MM.1S (cell line): Measurements from ENCODE around the gene ERFL.

ENCODE experiments used
- DNase-seq: peaks from one replicate; pipeline ENCODE4 v3.0.0-alpha.2; 2015
- H2AFZ ChIP-seq: fragments of 300-600 bp; sonication (generic); 2 replicates; pipeline ENCODE4 v1.6.0; 2016; ENCODE audit warnings: antibody characterized with exemption, low read length
- H3F3A ChIP-seq: fragments of 300-600 bp; sonication (generic); 2 replicates; pipeline ENCODE4 v1.6.1; 2016; ENCODE audit warnings: mild to moderate bottlenecking, antibody characterized with exemption, low read length, moderate library complexity, mixed read lengths; ENCODE audit not compliant: insufficient read depth
- H3K27ac ChIP-seq: fragments of 300-600 bp; sonication (generic); 2 replicates; pipeline ENCODE4 v1.5.1; 2016; ENCODE audit warnings: mild to moderate bottlenecking, low read length
- H3K27me3 ChIP-seq: fragments of 300-600 bp; sonication (generic); replicated peaks from 2 replicates; pipeline ENCODE4 v1.6.0; 2016; ENCODE audit warnings: low read length; ENCODE audit not compliant: insufficient read depth
- H3K36me3 ChIP-seq: fragments of 300-600 bp; sonication (generic); replicated peaks from 2 replicates; pipeline ENCODE4 v1.6.1; 2016; ENCODE audit warnings: mild to moderate bottlenecking, low read length, mixed read lengths; ENCODE audit not compliant: insufficient read depth
- H3K4me1 ChIP-seq: fragments of 300-600 bp; sonication (generic); 2 replicates; pipeline ENCODE4 v1.6.1; 2016; ENCODE audit warnings: low read length, mixed read lengths
- H3K4me2 ChIP-seq: fragments of 300-600 bp; sonication (generic); 2 replicates; pipeline ENCODE4 v1.6.0; 2016; ENCODE audit warnings: low read depth, low read length
- H3K4me3 ChIP-seq: fragments of 300-600 bp; sonication (generic); 2 replicates; pipeline ENCODE4 v1.5.1; 2016; ENCODE audit warnings: low read length, mixed read lengths
- H3K79me2 ChIP-seq: fragments of 300-600 bp; sonication (generic); 2 replicates; pipeline ENCODE4 v1.6.1; 2016; ENCODE audit warnings: mixed run types, low read length, mixed read lengths
- H3K9ac ChIP-seq: fragments of 300-600 bp; sonication (generic); 2 replicates; pipeline ENCODE4 v1.6.1; 2016; ENCODE audit warnings: low read length, mixed read lengths
- H3K9me2 ChIP-seq: fragments of 300-600 bp; sonication (generic); replicated peaks from 2 replicates; pipeline ENCODE4 v1.6.1; 2016; ENCODE audit warnings: mild to moderate bottlenecking, low read length, mixed read lengths; ENCODE audit not compliant: insufficient read depth
- H3K9me3 ChIP-seq: fragments of 300-600 bp; sonication (generic); replicated peaks from 2 replicates; pipeline ENCODE4 v1.6.1; 2016; ENCODE audit warnings: mild to moderate bottlenecking, low read length, mixed read lengths; ENCODE audit not compliant: insufficient read depth
- H4K20me1 ChIP-seq: fragments of 300-600 bp; sonication (generic); 2 replicates; pipeline ENCODE4 v1.6.1; 2016; ENCODE audit warnings: mild to moderate bottlenecking, low read length, moderate library complexity, mixed read lengths; ENCODE audit not compliant: insufficient read depth
- CTCF ChIP-seq: fragments of 300-600 bp; sonication (generic); IDR thresholded peaks from 2 replicates; pipeline ENCODE4 v1.5.1; 2016; ENCODE audit warnings: antibody characterized with exemption, low read length, mixed read lengths
- EZH2 ChIP-seq: fragments of 300-600 bp; sonication (generic); optimal IDR thresholded peaks from 2 replicates; pipeline ENCODE3; 2017; ENCODE audit warnings: low read depth, mild to moderate bottlenecking, antibody characterized with exemption, low read length, mixed read lengths
- EZH2phosphoT487 ChIP-seq: fragments of 300-600 bp; sonication (generic); IDR thresholded peaks from 2 replicates; pipeline ENCODE4 v1.6.1; 2018; ENCODE audit warnings: antibody characterized with exemption, low read length

ERFL gene

DNA sequence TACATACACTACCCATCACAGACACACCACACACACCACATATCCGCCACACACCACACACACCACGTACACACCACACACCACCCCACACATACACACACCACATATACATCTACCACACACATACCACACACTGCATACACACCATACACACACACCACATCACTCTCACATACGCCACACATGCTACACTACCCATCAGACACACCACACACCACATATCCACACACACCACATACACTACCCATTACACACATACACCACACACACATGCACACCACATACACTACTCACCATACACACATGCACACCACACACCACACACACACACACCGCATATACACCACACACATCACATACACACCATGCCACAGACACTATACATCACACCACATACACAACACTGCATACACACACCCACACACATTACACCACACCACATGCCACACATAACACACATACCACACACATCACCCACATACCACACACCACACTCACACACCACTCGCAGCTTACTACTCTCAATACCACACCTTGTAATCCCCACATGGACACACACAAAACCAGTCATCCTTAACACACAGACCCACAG is 9.5 kb downstream of the ERFL start:
- no peak overlapping the region for H3K4me2 ChIP-seq
- no peaks in the 10 kb centered on the region for H3K79me2 ChIP-seq
- H3K9me3 ChIP-seq, result no peaks in the 10 kb centered on the region
- H3K36me3 ChIP-seq, result no peaks in the 10 kb centered on the region
- no peak for TF ChIP-seq EZH2phosphoT487
- no peak for TF ChIP-seq EZH2
- TF ChIP-seq CTCF, result no peak
- H3K9ac ChIP-seq, result no peak overlapping the region
- no peaks in the 10 kb centered on the region for H3F3A ChIP-seq
- H4K20me1 ChIP-seq, result no peaks in the 10 kb centered on the region
- no peak overlapping the region for H2AFZ ChIP-seq
- no peaks in the 10 kb centered on the region for H3K9me2 ChIP-seq
- no peak overlapping the region for H3K27ac ChIP-seq
- no peak for DNase-seq
- H3K4me3 ChIP-seq, result no peak overlapping the region
- H3K4me1 ChIP-seq, result 0 out of 2 replicates have a peak, but pooled peaks cover 6% of the 10 kb centered on the region
- H3K27me3 ChIP-seq, result peaks cover 65% of the 10 kb centered on the region

DNA sequence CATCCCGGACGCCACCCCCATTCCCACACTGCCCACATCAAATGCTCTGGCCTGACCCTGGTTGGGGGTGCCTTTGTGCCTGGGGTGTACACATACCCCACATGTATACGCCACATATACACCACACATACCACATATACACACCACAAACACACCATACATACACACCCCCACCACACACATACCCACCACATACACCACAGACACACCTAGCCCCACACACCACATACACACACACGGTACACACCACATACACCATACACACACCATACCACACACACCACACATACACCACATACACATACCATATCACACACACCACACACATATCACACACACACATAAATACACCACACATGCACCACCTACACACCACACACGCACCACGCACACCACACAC is 10.2 kb downstream of the ERFL start:
- H3K79me2 ChIP-seq, result no peaks in the 10 kb centered on the region
- no peaks in the 10 kb centered on the region for H3K36me3 ChIP-seq
- no peak overlapping the region for H2AFZ ChIP-seq
- DNase-seq, result no peak
- H3F3A ChIP-seq, result no peaks in the 10 kb centered on the region
- no peak for TF ChIP-seq EZH2phosphoT487
- no peak for TF ChIP-seq CTCF
- no peak for TF ChIP-seq EZH2
- H3K9ac ChIP-seq, result no peak overlapping the region
- no peak overlapping the region for H3K27ac ChIP-seq
- peaks cover 68% of the 10 kb centered on the region for H3K27me3 ChIP-seq
- H3K4me2 ChIP-seq, result no peak overlapping the region
- 0 out of 2 replicates have a peak, but pooled peaks cover 3% of the 10 kb centered on the region for H3K4me1 ChIP-seq
- no peak overlapping the region for H3K4me3 ChIP-seq
- H3K9me2 ChIP-seq, result no peaks in the 10 kb centered on the region
- no peaks in the 10 kb centered on the region for H4K20me1 ChIP-seq
- no peaks in the 10 kb centered on the region for H3K9me3 ChIP-seq

DNA sequence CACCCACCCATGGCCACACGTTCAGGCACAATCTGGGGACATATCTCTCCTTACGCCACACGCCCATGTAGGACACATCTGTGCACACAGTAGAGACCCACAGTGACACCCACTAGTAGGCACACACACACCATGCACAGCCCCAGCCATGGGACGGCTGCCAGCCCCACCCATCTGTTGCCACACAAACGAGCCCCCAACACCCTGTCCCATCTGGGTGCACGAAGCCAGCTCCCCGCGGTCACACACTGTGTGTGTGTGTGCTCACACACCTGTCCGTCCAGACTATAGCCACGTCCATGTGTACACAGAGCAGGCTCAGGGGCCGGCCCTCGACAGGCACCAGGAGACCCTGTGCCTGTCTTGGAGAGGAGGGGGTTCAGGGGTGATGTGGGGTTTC is 10.6 kb downstream of the ERFL start:
- peaks cover 67% of the 10 kb centered on the region for H3K27me3 ChIP-seq
- H4K20me1 ChIP-seq, result no peaks in the 10 kb centered on the region
- no peak for TF ChIP-seq EZH2
- no peak for TF ChIP-seq CTCF
- no peak for TF ChIP-seq EZH2phosphoT487
- H2AFZ ChIP-seq, result no peak overlapping the region
- H3F3A ChIP-seq, result no peaks in the 10 kb centered on the region
- H3K9me3 ChIP-seq, result no peaks in the 10 kb centered on the region
- no peak overlapping the region for H3K4me3 ChIP-seq
- no peak overlapping the region for H3K4me2 ChIP-seq
- no peak overlapping the region for H3K9ac ChIP-seq
- H3K9me2 ChIP-seq, result no peaks in the 10 kb centered on the region
- no peak for DNase-seq
- H3K79me2 ChIP-seq, result no peaks in the 10 kb centered on the region
- H3K4me1 ChIP-seq, result no peaks in the 10 kb centered on the region
- no peaks in the 10 kb centered on the region for H3K36me3 ChIP-seq
- H3K27ac ChIP-seq, result no peak overlapping the region
